Fibroblast of pulmonary artery (primary cell): Measurements from ENCODE around the gene ALK.

Experiments used
- DNase-seq: peaks from one replicate; pipeline ENCODE4 v3.0.0-alpha.2; 2010; ENCODE audit warnings: low read depth
- H3K4me3 ChIP-seq: replicated peaks from 2 replicates; pipeline ENCODE4 v1.5.1; 2011; ENCODE audit warnings: low read depth, mild to moderate bottlenecking, control low read depth, low read length, moderate library complexity
- TF ChIP-seq, protein P1 (sequence below): IDR thresholded peaks from 2 replicates; pipeline ENCODE4 v1.5.1; 2011; ENCODE audit warnings: mild to moderate bottlenecking, control low read depth, low read length, inconsistent platforms; ENCODE audit errors: missing control alignments

The ALK gene

DNA sequence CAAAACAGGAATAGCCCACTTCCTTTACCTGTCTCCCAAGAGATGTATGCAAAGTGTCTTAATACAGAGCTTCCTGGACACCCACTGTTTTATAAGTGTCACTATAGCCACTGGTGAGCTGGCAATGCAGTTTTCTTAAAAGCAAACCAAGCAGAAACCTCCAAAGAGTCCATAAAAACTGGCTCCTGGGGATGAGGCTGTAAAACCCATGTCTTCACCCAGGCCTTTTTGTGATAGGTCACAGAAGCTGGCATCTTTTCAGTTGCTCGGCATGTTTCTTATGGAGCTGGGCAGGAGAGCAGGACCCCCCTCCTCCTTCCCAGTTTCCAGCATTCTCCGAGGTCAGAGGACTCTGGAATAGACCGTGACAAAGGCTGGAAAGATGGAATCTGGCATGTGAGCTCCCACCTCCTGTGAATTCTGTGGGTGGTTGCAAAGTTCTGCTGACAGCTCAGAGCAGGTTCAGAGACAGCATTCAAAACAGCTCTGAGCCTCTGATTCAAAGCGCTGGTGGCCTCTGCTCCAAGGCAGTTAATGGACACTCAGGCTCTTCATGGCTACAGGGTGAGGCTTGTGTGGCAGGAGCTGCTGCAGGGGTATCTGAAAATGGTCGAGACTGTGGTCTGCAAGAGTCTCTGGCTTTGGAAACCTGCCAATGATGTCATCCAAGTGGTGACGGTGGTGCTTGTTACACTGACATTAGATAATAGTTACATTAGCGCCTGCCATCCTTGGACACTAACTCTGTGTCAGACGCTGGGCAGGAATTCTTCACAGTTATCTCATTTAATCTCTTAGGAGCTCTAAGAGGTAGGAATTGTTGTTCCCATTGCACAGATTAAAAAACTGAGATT lies 522.8 kb downstream of the ALK start:
- TF ChIP-seq, protein P1, sequence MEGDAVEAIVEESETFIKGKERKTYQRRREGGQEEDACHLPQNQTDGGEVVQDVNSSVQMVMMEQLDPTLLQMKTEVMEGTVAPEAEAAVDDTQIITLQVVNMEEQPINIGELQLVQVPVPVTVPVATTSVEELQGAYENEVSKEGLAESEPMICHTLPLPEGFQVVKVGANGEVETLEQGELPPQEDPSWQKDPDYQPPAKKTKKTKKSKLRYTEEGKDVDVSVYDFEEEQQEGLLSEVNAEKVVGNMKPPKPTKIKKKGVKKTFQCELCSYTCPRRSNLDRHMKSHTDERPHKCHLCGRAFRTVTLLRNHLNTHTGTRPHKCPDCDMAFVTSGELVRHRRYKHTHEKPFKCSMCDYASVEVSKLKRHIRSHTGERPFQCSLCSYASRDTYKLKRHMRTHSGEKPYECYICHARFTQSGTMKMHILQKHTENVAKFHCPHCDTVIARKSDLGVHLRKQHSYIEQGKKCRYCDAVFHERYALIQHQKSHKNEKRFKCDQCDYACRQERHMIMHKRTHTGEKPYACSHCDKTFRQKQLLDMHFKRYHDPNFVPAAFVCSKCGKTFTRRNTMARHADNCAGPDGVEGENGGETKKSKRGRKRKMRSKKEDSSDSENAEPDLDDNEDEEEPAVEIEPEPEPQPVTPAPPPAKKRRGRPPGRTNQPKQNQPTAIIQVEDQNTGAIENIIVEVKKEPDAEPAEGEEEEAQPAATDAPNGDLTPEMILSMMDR: no peak

DNA sequence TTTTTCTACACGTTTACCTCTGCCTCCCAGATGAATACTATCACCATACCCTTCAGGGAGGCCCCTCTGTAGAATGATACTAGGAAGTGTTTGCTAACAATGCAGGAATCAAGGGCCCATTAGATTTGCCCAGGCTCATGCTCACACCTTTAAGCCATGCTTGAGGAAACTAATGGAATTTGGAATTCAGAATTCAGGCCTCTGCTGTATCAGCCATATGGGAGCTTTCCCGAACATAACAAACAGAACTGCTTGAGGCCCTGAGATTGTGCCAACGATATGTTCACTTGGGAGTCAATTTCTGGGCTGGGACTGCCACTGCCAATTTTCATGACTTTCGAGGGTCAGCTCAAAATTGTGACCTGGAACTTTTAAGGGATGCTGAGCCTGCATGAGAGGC lies 523.7 kb downstream of the ALK start:
- no peak overlapping the region for H3K4me3 ChIP-seq
- TF ChIP-seq, protein P1: no peak
- no peak for DNase-seq

More for the DNA sequence above, 522.8 kb downstream of the ALK start:
- DNase-seq: no peak
- H3K4me3 ChIP-seq: no peak overlapping the region

DNA sequence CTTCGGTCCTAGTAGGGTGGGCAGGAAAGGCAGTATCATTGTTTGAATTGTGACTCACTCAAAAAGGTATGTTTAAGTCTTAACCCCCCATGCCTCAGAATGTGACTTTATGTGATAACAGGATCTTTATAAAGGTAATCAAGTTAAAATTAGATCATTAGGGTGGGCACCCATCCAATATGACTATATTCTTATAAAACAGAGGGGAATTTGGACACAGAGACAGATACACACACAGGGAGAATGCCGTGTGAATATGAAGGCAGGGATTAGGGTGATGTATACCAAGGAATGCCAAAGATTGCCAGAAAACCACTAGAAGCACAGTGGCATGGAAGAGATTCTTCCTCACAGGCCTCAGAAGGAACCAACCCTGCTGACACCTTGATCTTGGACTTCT lies 524.3 kb downstream of the ALK start:
- DNase-seq: no peak
- TF ChIP-seq, protein P1: no peak
- no peak overlapping the region for H3K4me3 ChIP-seq

- H3K4me3 ChIP-seq: no peak overlapping the region
- TF ChIP-seq, protein P1: no peak
- no peak for DNase-seq
These were observed 526.4 kb downstream of the ALK start for GRCh38 chr2:29394981-29395350.

DNA sequence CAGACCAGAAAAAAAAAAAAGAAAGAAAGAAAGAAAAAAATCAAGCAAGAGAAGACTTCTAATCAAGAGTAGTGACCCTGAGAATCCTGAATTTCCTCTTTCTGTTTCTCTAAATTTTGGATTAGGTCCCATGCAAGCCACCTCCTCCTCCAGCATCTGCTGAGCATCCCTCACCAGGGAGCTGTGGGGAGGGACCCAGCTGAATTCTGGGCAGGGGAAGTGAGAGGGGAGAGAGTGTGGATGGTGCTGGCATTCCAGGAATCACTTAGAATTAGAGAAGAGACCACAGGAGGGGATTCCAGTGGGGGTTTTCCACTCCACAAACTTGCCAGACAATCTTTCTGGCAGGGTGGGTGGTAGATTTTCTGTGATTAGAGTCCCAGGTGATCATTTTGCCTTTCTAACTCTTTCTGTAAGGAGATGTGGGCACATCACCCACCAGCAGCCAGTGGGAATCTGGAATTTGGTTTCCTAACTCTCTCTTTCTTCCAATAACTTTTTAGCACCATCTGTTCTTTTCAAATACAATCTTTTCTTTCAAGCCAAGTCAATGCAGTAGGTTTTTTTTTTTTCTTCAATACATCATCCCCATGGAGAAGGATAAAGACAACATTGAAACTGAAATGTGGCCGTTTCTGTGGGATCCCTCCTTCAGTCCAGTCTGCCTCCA lies 526.9 kb downstream of the ALK start:
- no peak overlapping the region for H3K4me3 ChIP-seq
- TF ChIP-seq, protein P1: no peak
- no peak for DNase-seq

DNA sequence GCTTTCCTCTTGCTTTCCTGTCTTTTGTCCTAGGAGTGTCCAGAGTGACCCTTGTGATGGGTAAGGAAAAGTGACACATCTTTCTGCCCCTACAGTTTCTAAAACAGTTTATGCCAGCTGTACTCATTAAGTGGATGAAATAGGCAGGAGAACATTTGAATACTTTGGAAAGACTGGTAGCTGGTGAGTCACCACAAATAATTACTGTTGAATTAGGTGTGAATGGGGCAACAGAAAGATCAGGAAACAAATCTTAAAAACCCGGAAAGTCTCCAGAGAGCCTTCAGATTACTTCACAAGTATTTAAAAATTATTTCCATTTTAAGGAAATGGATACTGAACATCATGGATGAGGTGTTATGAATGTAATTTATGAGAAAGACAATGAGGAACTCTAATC lies 527.7 kb downstream of the ALK start:
- TF ChIP-seq, protein P1: no peak
- DNase-seq: no peak
- H3K4me3 ChIP-seq: no peak overlapping the region
